Tibial nerve (tissue), 4 donors: Measurements from ENCODE around the gene TMTC1.

Experiments
- EP300 ChIP-seq, 2 donors: sonication (generic); formaldehyde crosslinking; IDR thresholded peaks; one replicate each; pipeline ENCODE4 v1.6.1; 2017; ENCODE audit warnings: antibody characterized with exemption in 2 of 2, mild to moderate bottlenecking in 1 of 2
- POLR2A ChIP-seq, 2 donors: fragments of 450-650 bp; IDR thresholded peaks; one replicate each; pipeline ENCODE4 v1.6.1; 2017; ENCODE audit warnings: antibody characterized with exemption in 2 of 2, mild to moderate bottlenecking in 2 of 2, moderate library complexity in 2 of 2
- TF ChIP-seq, protein P1 (sequence below), 5 experiments: fragments of 200-600 bp in 3 of 5; fragments of 450-650 bp in 2 of 5; sonication (generic) in 3 of 5; IDR thresholded peaks; one replicate each; pipeline ENCODE4 v1.5.1; 2016 to 2019; ENCODE audit warnings: antibody characterized with exemption in 5 of 5, mild to moderate bottlenecking in 3 of 5, moderate library complexity in 2 of 5

DNA sequence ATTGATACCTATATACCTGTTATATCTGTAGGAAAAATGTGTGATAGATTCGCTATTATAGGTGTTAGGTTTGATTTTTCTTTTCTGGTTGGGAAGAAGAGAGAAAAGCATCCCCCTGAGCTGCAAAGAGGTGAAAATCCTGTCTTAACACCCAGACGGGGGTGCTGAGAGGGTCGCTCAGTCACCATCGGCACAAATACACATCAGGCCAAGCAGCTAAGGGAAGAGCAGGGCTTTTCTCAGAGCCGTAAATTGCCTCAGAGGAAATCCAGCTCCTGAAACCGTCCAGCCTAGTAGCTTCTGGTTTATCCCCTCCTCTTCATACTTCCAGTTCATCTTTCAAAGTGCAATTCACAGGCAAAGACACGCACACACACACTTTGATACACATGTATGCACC, 175.2 kb downstream of the TMTC1 start:
- TF ChIP-seq POLR2A (IDR thresholded peaks at IDR 0.05) (no peak), EP300 (IDR thresholded peaks at IDR 0.05) (no peak)
- TF ChIP-seq, protein P1, sequence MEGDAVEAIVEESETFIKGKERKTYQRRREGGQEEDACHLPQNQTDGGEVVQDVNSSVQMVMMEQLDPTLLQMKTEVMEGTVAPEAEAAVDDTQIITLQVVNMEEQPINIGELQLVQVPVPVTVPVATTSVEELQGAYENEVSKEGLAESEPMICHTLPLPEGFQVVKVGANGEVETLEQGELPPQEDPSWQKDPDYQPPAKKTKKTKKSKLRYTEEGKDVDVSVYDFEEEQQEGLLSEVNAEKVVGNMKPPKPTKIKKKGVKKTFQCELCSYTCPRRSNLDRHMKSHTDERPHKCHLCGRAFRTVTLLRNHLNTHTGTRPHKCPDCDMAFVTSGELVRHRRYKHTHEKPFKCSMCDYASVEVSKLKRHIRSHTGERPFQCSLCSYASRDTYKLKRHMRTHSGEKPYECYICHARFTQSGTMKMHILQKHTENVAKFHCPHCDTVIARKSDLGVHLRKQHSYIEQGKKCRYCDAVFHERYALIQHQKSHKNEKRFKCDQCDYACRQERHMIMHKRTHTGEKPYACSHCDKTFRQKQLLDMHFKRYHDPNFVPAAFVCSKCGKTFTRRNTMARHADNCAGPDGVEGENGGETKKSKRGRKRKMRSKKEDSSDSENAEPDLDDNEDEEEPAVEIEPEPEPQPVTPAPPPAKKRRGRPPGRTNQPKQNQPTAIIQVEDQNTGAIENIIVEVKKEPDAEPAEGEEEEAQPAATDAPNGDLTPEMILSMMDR (IDR thresholded peaks at IDR 0.05) = no peak
